CD4-positive, alpha-beta T cell treated with Interleukin-4 for 4 hours (primary cell): ENCODE data around the gene GABRP.
"Not testable (repeated sequence)": the region's sequence is repeated elsewhere in the genome, so short reads cannot be mapped to it uniquely, and the experiment has no call there.

Experiments
- DNase-seq: peaks from one replicate; pipeline ENCODE4 v3.0.0-alpha.2; 2020

The GABRP gene

GRCh38 chr5:170809551-170809950 lies 26.0 kb downstream of the GABRP start:
- no peak for DNase-seq

- no peak for DNase-seq
These were observed 28.2 kb downstream of the GABRP start for GRCh38 chr5:170811719-170812118.

GRCh38 chr5:170813231-170813630 lies 29.7 kb downstream of the GABRP start:
- DNase-seq: no peak

- no peak for DNase-seq
These were observed 33.7 kb downstream of the GABRP start for GRCh38 chr5:170817195-170817594.

- DNase-seq: no peak
These were observed 34.7 kb downstream of the GABRP start for GRCh38 chr5:170818232-170818631.

- DNase-seq: no peak
These were observed 36.3 kb downstream of the GABRP start for GRCh38 chr5:170819824-170820223.

- no peak for DNase-seq
These were observed 37.8 kb downstream of the GABRP start for GRCh38 chr5:170821257-170821800.

GRCh38 chr5:170826117-170826516 lies 42.6 kb downstream of the GABRP start:
- DNase-seq: no peak

GRCh38 chr5:170832241-170832640 lies 48.7 kb downstream of the GABRP start:
- DNase-seq: no peak

GRCh38 chr5:170833981-170834380 lies 50.5 kb downstream of the GABRP start:
- DNase-seq: not testable (repeated sequence)

- no peak for DNase-seq
These were observed 52.7 kb downstream of the GABRP start for GRCh38 chr5:170836226-170836625.

GRCh38 chr5:170843870-170844269 lies 60.3 kb downstream of the GABRP start:
- DNase-seq: no peak

GRCh38 chr5:170844651-170845050 lies 61.1 kb downstream of the GABRP start:
- no peak for DNase-seq

GRCh38 chr5:170846416-170846815 lies 62.9 kb downstream of the GABRP start:
- DNase-seq: no peak

GRCh38 chr5:170846846-170847245 lies 63.3 kb downstream of the GABRP start:
- DNase-seq: no peak

- no peak for DNase-seq
These were observed 64.5 kb downstream of the GABRP start for GRCh38 chr5:170848033-170848432.

GRCh38 chr5:170849374-170849773 lies 65.8 kb downstream of the GABRP start:
- DNase-seq: no peak

- DNase-seq: no peak
These were observed 71.0 kb downstream of the GABRP start for GRCh38 chr5:170854566-170854965.

GRCh38 chr5:170857066-170857465 lies 73.5 kb downstream of the GABRP start:
- no peak for DNase-seq

GRCh38 chr5:170860415-170860814 lies 76.9 kb downstream of the GABRP start:
- DNase-seq: no peak

- no peak for DNase-seq
These were observed 77.5 kb downstream of the GABRP start for GRCh38 chr5:170860818-170861666.

- no peak for DNase-seq
These were observed 78.1 kb downstream of the GABRP start for GRCh38 chr5:170861667-170861916.

- DNase-seq: no peak
These were observed 78.6 kb downstream of the GABRP start, which contains the start of gene RANBP17 for GRCh38 chr5:170861917-170862766. Gene RANBP17, plus strand, starts transcription at chr5:170862018.

- DNase-seq: no peak
These were observed 80.1 kb downstream of the GABRP start for GRCh38 chr5:170863646-170864045.
